ENCODE data around the gene LGSN.
"Not testable (repeated sequence)": the region's sequence is repeated elsewhere in the genome, so short reads cannot be mapped to it uniquely, and the experiment has no call there.

Gene LGSN, protein sequence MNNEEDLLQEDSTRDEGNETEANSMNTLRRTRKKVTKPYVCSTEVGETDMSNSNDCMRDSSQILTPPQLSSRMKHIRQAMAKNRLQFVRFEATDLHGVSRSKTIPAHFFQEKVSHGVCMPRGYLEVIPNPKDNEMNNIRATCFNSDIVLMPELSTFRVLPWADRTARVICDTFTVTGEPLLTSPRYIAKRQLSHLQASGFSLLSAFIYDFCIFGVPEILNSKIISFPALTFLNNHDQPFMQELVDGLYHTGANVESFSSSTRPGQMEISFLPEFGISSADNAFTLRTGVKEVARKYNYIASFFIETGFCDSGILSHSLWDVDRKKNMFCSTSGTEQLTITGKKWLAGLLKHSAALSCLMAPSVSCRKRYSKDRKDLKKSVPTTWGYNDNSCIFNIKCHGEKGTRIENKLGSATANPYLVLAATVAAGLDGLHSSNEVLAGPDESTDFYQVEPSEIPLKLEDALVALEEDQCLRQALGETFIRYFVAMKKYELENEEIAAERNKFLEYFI

DNA sequence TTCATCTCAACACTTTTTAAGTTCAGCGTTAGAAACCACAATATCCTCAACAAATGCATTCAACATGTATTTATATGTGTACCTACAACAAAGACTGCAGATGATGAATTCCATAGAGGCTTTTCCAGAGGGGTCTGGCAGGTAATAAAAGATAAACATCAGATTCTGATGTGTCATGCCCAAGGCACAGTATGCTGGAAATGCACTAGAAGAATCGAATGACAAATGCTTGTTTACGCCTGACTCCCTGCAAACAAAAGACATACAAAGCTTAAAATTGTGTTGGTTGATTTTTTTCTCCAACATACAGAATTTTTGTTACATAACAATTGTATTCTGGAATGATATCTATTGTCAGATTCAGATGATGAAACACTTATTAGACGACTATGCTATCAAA lies at the start of gene LGSN:
Gene LGSN (minus strand): TSS at position 45 of the 400 bp plus-strand sequence. CDS start 40 bp downstream, at position 5.
- DNase-seq: no peak

- no peak for DNase-seq
Observed at GRCh38 chr6:63368347-63368746, 48.6 kb upstream of the LGSN start.

GRCh38 chr6:63362500-63363120 lies 42.8 kb upstream of the LGSN start:
- not testable (repeated sequence) for DNase-seq

DNA sequence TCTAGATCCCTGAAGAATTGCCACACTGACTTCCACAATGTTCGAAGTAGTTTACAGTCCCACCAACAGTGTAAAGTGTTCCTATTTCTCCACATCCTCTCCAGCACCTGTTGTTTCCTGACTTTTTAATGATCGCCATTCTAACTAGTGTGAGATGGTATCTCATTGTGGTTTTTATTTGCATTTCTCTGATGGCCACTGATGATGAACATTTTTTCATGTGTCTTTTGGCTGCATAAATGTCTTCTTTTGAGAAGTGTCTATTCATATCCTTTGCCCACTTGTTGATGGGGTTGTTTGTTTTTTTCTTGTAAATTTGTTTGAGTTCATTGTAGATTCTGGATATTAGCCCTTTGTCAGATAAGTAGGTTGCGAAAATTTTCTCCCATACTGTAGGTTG lies 37.6 kb upstream of the LGSN start:
- DNase-seq: not testable (repeated sequence)

- DNase-seq: no peak
Observed at GRCh38 chr6:63355632-63356031, 35.8 kb upstream of the LGSN start.

- no peak for DNase-seq
Observed at GRCh38 chr6:63353286-63353630, 33.5 kb upstream of the LGSN start.

DNA sequence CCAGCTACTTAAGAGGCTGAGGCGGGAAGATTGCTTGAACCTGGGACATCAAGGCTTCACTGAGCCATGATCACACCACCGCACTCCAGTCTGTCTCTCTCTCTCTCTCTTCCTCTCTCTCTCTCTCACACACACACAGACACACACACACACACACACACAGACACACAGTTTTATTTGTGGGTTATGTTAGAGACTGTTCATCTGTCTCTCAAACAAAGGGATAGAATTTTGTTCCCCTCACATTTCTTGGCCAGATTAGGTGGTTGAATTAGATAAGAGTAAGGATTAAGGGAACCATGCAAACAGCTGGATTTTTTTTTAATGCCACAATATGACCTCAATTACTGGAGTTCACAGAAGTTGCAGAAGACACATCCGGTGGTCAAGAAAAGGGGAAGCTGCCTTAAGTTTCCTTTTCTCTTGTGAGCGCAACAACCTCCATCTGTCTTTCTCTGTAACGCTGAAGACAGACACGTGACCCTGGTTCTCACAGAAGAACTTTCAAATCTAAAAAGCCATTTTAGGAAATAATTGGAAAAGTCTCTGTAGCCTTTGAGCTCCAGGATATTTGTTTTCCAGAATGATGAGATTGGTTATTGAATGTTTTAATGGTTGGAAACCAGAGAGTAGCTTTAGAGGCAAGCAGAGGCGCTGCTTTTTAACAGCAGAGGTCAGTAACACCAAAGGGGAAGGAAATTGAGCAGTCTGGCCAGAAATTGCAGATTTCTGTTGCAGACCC lies 32.9 kb upstream of the LGSN start:
- DNase-seq: peak; percentile 50

DNA sequence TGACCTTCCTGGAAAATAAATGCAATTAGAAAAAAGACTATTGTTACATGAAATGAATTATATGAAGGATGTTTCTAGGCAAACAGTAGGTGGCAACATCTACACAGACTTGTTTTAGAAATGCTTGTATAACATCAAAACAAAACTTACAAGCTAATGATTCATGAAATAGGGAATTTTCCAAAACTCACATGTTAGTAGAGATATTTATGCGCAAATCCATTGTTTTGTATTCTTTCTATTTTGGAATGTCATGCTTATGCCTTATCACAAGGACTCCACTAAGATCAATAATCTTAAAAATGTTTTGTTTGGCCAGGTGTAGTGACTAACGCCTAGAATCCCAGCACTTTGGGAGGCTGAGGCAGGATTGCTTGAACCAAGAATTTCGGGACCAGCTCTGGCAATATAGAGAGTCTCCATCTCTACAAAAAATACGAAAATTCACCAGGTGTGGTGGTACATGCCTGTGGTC lies 32.3 kb upstream of the LGSN start:
- DNase-seq: peak; percentile 71

DNA sequence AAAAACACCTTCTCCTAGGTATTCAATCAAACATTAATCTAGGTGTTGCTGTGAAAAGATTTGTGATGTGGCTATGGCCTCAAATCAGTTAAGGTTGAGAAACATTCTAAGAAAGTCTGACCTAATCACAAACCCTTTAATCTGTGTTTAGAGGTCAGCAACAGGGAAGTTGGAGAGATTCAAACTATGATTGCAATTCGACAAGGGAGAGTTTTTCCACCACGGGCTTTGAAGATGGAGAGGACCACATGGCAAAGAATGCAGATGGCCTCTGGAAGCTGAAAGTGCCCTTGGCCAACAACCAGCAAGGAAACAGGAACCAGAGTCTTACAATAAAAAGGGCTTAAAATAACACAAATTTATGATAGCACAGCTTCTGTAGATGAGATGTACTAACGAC lies 29.6 kb upstream of the LGSN start:
- DNase-seq: no peak

GRCh38 chr6:63348836-63349235 lies 29.1 kb upstream of the LGSN start:
- no peak for DNase-seq

DNA sequence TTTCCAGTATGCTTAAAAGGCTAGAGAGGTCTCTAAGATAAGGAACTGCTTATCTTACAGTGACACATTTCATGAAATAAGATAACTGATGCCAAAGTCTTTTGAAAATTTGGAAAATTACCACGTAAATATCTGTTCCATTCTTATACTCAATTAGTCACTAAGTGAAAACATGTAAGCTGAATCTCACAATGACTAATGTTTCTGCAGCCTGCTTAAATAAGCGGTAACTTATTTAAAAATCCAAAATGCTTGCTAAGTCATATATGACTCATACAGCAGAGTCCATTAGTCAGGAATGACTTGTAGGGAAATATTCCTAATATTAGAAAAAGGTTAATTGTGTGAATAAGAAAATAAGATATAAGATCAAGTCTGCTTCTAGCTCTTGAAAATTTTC lies 27.8 kb upstream of the LGSN start:
- DNase-seq: peak; percentile 93

DNA sequence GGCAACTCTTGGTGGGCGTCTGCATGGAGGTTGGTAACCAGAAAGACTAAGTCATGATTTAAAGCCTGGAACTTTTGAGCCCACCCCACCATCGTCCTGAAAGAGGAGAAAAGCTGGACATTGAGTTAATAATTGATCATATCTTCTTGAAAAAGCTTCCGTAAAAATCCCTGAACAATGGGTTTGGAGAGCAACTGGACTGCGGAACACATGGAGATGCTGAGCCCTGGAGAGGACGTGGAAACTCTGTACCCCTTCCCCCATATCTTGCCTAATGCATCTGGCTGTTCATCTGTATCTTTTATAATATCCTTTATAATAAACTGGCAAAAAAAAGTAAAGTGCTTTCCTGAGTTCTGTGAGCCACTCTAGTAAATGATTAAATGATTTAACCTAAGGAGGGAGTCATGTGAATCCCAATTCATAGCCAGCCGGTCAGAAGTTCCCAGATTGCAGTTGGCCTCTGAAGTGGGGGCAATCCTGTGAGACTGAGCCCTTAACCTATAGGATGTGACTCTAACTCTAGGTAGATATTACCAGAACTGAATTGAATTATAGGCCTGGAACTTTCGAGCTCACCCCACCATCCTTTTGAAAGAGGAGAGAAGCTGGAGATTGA lies 26.5 kb upstream of the LGSN start:
- no peak for DNase-seq

DNA sequence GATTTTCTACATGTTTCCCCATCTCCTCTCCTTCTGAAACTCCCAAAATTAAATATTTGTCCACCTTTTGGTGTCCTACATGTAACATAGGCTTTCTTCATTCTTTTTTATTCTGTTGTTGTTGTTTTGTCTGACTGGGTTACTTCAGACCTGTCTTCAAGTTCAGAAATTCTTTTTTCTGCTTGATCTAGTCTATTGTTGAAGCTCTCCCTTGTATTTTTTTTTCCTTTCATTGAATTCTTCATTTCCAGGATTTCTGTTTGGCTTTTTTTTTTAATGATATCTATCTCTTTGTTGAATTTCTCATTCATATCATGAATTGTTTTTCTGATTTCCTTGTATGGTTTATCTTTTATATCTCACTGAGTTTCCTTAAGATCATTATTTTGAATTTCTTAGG lies 20.6 kb upstream of the LGSN start:
- DNase-seq: no peak

GRCh38 chr6:63334652-63335051 lies 14.9 kb upstream of the LGSN start:
- DNase-seq: not testable (repeated sequence)

- DNase-seq: no peak
Observed at GRCh38 chr6:63333440-63333839, 13.7 kb upstream of the LGSN start.

DNA sequence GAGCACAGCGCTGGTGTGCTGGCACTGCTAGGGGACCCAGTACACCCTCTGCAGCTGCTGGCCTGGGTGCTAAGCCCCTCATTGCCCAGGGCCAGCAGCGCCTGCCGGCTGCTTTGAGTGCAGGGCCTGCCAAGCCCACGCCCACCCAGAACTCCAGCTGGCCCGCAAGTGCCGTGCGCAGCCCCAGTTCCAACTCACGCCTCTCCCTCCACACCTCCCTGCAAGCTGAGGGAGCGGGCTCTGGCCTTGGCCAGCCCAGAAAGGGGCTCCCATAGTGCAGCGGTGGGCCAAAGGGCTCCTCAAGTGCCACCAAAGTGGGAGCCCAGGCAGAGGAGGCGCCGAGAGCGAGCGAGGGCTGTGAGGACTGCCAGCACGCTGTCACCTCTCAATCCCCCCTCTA lies 6.8 kb upstream of the LGSN start:
- DNase-seq: not testable (repeated sequence)

DNA sequence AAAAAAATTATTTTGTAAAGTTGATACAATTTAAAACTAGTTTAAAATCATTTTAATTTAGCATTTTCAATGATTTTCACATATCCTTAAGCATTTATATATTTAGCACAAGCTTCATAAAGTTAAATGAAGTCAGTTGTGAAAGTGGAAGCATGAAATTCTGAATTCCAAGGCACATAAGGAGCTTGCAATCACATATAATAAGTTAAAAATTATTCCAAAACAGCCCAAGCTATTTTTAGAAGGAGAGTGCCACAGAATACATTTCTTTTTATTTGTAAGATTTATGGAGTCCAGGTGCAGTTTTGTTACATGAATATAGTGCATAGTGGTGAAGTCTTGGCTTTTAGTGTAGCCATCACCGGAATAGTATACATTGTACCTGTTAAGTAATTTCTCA lies 3.2 kb upstream of the LGSN start:
- DNase-seq: no peak

- DNase-seq: no peak
Observed at GRCh38 chr6:63321821-63322220, 2.0 kb upstream of the LGSN start.

GRCh38 chr6:63317641-63318040 lies 2.1 kb downstream of the LGSN start:
- DNase-seq: no peak

- DNase-seq: no peak
Observed at GRCh38 chr6:63316113-63316512, 3.7 kb downstream of the LGSN start.

DNA sequence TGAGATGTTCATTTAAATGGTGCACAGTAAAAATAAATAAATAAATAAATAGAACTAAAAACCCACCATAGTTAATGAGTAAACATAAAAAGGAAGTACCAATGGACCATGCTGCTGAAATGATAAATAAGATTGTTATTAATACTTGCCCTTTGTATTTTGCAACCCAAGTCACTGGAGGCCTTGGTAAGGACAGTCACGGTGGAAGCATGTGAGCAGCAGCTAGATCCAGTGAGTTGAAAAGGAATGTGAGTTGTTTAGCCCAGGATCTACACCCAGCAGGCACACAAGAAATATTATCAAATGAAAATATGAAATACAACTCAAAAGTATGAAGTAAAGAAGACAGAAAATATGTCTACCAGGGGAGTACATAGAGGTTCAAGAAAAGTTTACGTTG lies 6.7 kb downstream of the LGSN start:
- no peak for DNase-seq

DNA sequence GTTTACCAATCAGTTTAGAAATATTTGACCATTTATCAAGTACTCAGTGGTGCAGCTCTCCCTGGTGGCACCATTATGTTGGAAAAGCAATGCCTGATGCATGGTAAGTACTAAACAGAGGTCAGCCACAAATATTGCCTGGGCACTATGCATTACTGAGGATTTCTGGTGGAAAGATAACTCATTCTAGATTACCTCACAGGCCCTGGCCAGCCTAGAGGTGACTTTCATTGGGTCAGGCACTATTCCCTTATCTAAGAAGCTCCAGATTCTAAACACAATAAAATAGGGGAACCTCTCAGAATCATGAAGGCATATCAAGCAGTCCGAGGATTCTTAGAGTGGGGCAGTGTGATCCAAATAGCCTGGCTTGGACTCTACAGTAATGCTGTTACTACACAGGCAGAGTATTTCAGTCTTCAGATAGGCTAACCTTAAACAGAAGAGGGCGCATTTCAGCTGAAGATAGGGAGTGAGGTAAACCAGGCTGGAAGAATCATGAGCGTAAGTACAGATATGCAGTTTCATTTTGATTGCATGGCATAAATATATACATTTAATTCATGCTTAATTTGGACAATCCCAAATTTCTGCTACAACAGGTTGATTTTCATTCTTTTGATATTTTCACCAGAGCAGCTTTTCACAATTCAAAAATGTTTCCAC lies 12.1 kb downstream of the LGSN start:
- peak; percentile 66 for DNase-seq

GRCh38 chr6:63306420-63306819 lies 13.4 kb downstream of the LGSN start:
- no peak for DNase-seq
